Stimulated activated effector memory CD8-positive, alpha-beta T cell treated with anti-CD3 and anti-CD28 coated beads, Interleukin-12 subunit alpha, Interleukin-12 subunit beta, amount 100 ng/mL, for 72 hours (primary cell): Measurements from ENCODE around the gene BRPF1.

Experiments used
- ATAC-seq: fragments of 150-1000 bp; cut with Tn5 transposase; 2 replicates; pipeline ENCODE4 v1.10.0; 2021
- DNase-seq, 2 donors: peaks; one replicate each; pipeline ENCODE4 v3.0.0; 2021 to 2022; ENCODE audit warnings: low spot score in 2 of 2
- H3K27ac Mint-ChIP-seq: one replicate; pipeline ENCODE4 v1.8.0; 2022; ENCODE audit warnings: mild to moderate bottlenecking, mixed read lengths
- H3K36me3 Mint-ChIP-seq: one replicate; pipeline ENCODE4 v1.8.0; 2022; ENCODE audit warnings: mild to moderate bottlenecking, mixed read lengths
- H3K4me1 Mint-ChIP-seq: one replicate; pipeline ENCODE4 v1.8.0; 2022; ENCODE audit warnings: mixed read lengths
- H3K4me3 Mint-ChIP-seq: one replicate; pipeline ENCODE4 v1.8.0; 2022; ENCODE audit warnings: mild to moderate bottlenecking, mixed read lengths
- H3K9me3 Mint-ChIP-seq: one replicate; pipeline ENCODE4 v1.8.0; 2022; ENCODE audit warnings: mixed read lengths

The BRPF1 gene

DNA sequence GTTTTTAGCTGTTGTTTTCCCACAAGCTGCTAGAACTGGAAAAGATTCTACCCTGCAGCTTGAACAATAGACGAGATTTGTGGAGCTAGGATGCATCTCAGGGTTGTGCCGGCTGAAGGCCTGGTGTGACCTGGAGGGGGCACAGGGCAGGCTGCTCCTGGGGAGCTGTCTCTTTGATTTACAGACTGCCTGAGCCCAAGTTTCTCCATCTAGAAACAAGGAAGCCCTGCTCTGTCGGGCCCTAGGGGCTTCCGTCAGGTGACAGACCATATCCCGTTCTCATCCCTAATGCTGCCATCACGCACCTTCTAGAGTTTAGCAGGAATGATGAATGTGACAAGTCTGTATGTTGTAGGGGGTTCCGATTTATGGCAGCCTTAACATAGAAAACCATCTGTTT lies 35.8 kb upstream of the BRPF1 start:
- H3K36me3 Mint-ChIP-seq: peaks cover 56% of the 10 kb centered on the region

DNA sequence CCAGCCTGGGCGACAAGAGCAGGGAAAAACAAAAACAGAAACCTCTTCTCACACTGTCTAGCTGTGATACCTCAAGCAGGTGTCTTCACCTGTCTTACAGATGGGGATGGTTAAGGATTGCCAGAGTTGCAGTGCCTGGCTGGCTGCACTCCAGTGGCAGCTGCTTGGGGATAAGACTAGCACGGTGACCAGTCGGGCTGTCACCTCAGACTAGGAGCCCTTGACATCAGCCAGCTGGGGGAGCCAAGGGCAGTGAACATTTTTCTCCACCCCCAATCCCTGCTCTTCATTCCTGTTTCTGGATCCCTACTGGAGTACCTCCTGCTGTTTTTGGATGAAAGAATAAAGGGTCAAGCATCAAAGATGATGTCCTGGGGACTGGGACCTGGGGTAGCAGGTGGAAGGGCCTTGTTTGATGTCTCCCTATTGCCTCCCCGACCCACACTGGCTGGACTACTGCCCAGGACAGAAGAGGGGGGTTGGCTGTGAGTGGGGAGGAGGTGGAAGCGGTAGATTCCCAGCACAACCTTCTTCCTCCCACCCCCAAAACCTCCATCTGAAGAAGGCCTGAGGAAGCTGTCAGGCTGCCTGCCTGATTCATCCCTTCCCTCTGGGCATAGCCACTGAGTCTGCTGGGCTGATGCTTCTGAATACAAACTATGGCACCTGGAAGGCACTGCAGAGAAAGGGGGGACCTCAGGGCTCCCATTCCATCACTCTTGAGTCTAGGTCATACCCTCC lies 34.9 kb upstream of the BRPF1 start:
- H3K4me1 Mint-ChIP-seq: no peaks in the 10 kb centered on the region
- no peaks in the 10 kb centered on the region for H3K9me3 Mint-ChIP-seq
- no peak overlapping the region for H3K4me3 Mint-ChIP-seq
- H3K36me3 Mint-ChIP-seq: peaks cover 58% of the 10 kb centered on the region
- no peak overlapping the region for H3K27ac Mint-ChIP-seq
- no peak for ATAC-seq
- no peak for DNase-seq

More for the DNA sequence above, 35.8 kb upstream of the BRPF1 start:
- H3K4me1 Mint-ChIP-seq: no peaks in the 10 kb centered on the region
- peak overlapping the region; percentile 26 for H3K27ac Mint-ChIP-seq
- H3K9me3 Mint-ChIP-seq: no peaks in the 10 kb centered on the region
- no peak for ATAC-seq
- no peak for DNase-seq
- H3K4me3 Mint-ChIP-seq: no peak overlapping the region

DNA sequence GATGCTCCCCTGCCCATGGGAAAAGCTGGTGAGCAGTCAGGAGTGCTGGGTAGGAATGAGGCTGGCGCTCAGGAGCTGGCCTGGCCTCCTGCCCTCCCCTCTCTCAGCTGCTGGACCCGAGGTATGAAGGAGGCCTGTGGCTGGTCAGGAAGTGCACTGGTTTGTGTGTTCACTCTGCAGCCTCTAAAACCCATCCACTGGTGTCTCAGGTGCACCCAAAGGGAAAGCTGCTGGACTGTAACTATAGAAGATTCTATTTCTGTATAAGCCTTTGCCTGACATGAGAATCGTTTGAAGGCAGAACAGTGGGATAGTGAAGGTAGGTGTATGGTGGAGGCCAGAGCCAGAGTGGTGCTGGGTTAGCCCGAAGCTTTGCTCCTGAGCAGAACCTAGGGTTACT lies 33.6 kb upstream of the BRPF1 start:
- peaks cover 59% of the 10 kb centered on the region for H3K36me3 Mint-ChIP-seq
- H3K4me3 Mint-ChIP-seq: no peak overlapping the region
- peak overlapping the region; percentile 58 for H3K27ac Mint-ChIP-seq
- DNase-seq: no peak
- ATAC-seq: no peak
- no peaks in the 10 kb centered on the region for H3K9me3 Mint-ChIP-seq
- no peaks in the 10 kb centered on the region for H3K4me1 Mint-ChIP-seq

DNA sequence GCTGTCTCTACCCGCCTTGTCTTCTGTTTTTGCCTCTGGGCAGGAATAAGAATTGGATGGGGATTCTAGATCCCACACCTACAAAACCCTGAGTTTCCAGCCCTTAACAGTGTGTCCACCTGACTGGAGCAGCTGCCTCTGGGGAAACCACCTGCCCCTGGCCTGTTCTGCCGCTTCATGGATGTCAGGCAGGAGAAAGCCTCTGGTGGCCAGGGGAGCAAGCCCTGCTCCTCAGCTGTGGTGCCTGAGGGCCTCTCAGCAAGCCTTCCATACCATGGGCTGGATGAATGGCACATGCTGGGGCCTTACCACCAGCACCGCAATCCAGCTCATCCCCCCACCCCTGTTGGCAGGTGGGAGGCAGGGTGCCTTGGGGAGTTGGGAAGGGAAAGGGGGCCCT lies 33.2 kb upstream of the BRPF1 start:
- DNase-seq: no peak
- no peak overlapping the region for H3K4me3 Mint-ChIP-seq
- no peak overlapping the region for H3K27ac Mint-ChIP-seq
- no peaks in the 10 kb centered on the region for H3K9me3 Mint-ChIP-seq
- no peaks in the 10 kb centered on the region for H3K4me1 Mint-ChIP-seq
- peaks cover 58% of the 10 kb centered on the region for H3K36me3 Mint-ChIP-seq
- no peak for ATAC-seq

DNA sequence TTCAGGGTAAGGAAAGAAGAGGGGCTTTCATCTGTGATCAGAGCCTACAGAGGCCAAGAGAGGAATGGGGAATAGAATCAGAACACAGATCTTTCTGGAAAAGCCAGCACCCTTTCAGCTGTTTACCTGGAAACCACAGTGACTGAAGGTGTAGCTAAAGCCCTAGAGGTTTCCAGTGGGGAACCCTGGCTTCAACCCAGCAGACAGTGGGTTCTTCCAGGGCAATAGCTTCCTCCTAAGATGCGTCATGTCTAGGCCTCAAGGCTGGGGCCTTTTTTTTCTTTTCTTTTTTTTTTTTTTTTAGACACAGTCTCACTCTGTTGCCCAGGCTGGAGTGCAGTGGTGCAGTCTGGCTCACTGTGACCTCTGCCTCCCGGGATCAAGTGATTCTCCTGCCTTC lies 31.0 kb upstream of the BRPF1 start:
- Mint-ChIP-seq H3K4me1 (peaks cover 13% of the 10 kb centered on the region), H3K36me3 (peaks cover 44% of the 10 kb centered on the region), H3K4me3 (no peak overlapping the region), H3K27ac (peak overlapping the region; percentile 16), H3K9me3 (no peaks in the 10 kb centered on the region)
- DNase-seq: no peak
- ATAC-seq: no peak

DNA sequence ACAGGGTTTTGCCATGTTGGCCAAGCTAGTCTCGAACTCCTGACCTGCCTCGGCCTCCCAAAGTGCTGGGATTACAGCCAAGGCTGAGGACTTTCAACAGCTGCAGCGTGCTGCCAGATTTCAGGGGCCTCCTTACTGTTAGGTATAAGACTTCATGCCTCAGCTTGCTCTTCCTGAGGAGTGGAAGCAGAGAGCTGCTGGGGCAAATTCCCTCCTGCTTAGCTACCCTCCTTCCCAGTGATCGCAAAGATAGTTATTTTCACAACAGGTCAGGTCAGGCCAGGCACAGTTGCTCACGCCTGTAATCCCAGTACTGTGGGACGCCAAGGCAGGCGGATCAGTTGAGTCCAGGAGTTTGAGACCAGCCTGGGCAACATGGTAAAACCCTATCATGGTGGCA lies 30.5 kb upstream of the BRPF1 start:
- H3K36me3 Mint-ChIP-seq: peaks cover 39% of the 10 kb centered on the region
- peaks cover 15% of the 10 kb centered on the region for H3K4me1 Mint-ChIP-seq
- no peak overlapping the region for H3K4me3 Mint-ChIP-seq
- H3K9me3 Mint-ChIP-seq: no peaks in the 10 kb centered on the region
- ATAC-seq: no peak
- peak overlapping the region; percentile 16 for H3K27ac Mint-ChIP-seq
- DNase-seq: no peak

DNA sequence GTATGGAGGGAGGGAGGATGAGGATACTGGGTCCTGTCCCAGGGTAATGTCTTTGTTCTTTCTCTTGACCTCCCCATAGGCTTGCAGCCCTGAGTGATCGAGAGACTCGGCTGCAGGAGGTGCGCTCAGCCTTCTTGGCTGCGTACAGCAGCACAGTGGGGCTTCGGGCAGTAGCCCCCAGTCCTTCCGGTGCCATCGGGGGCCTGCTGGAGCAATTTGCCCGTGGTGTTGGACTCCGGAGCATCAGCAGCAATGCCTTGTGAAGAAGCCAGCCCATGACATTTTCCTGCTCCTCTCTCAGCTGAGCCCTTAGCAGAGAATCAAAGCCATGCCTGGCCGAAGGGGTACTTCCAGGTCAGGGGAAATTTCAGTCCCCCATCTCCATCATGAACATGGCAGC lies 29.8 kb upstream of the BRPF1 start:
- ATAC-seq: no peak
- Mint-ChIP-seq H3K4me3 (no peak overlapping the region), H3K4me1 (peaks cover 15% of the 10 kb centered on the region), H3K27ac (no peak overlapping the region), H3K9me3 (no peaks in the 10 kb centered on the region), H3K36me3 (peaks cover 36% of the 10 kb centered on the region)
- DNase-seq: no peak

DNA sequence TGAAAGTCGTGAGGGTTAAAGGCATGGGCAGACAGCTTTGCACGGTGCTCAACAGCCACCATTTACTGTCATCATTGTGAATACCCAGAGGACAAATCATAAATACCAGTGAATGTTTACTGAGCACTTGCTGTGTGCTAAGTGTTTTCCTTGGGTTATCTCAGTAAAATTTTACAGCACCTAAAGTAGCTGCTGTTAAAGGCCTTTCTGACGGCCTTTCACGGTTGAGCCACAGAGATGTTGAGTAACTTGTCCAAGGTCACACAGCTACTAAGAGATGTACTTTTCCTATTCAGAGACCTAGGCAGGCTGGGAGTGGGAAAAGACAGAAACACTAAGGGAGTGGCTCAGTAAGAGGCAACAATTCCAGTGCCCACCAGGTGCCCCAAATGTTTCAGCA lies 28.3 kb upstream of the BRPF1 start:
- Mint-ChIP-seq H3K4me3 (peak overlapping the region; percentile 40), H3K36me3 (peaks cover 30% of the 10 kb centered on the region)
- ATAC-seq: no peak

DNA sequence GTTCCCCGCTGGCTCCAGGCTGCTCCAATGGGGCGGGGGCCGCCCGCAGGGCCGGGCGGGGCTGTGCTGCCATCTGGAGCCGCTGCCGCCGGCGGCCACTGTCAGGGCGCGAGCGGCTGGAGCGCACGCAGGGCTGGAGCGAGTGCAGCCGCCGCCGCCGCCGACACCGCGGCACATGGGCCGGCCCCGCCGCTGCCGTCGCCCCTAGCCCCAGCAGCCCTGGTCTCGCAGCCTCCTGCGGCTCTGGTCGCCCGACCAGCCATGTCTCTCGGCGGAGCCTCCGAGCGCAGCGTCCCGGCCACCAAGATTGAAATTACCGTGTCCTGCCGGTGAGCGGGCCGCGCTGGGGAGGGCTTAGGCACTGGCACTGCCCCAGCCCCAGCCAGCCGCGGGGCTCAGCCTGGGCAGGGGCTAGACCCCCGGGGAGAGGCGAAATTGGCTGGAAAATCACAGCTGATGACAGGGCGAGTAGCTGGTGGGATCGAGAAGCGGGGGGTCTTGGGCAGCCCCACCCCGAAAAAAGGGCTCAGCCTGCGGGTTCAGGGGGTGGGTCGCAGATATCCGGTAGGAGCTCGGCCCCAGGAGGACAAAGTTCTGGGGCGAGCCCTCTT lies 27.7 kb upstream of the BRPF1 start, which contains the start of gene CPNE9:
CPNE9 (plus strand) TSS at position 98 of the 611 bp plus-strand sequence; CDS start at position 262, 164 bp downstream.
- no peaks in the 10 kb centered on the region for H3K9me3 Mint-ChIP-seq
- ATAC-seq (peak; percentile 49), DNase-seq (no peak)
- H3K36me3 Mint-ChIP-seq: peaks cover 26% of the 10 kb centered on the region
- H3K4me1 Mint-ChIP-seq: peaks cover 15% of the 10 kb centered on the region
- H3K27ac Mint-ChIP-seq: no peak within 1 kb of the TSS
- H3K4me3 Mint-ChIP-seq: peak within 1 kb of the TSS; percentile 40

More for the DNA sequence above, 28.3 kb upstream of the BRPF1 start:
- H3K9me3 Mint-ChIP-seq: no peaks in the 10 kb centered on the region
- DNase-seq: no peak
- peaks cover 15% of the 10 kb centered on the region for H3K4me1 Mint-ChIP-seq
- H3K27ac Mint-ChIP-seq: no peak overlapping the region

DNA sequence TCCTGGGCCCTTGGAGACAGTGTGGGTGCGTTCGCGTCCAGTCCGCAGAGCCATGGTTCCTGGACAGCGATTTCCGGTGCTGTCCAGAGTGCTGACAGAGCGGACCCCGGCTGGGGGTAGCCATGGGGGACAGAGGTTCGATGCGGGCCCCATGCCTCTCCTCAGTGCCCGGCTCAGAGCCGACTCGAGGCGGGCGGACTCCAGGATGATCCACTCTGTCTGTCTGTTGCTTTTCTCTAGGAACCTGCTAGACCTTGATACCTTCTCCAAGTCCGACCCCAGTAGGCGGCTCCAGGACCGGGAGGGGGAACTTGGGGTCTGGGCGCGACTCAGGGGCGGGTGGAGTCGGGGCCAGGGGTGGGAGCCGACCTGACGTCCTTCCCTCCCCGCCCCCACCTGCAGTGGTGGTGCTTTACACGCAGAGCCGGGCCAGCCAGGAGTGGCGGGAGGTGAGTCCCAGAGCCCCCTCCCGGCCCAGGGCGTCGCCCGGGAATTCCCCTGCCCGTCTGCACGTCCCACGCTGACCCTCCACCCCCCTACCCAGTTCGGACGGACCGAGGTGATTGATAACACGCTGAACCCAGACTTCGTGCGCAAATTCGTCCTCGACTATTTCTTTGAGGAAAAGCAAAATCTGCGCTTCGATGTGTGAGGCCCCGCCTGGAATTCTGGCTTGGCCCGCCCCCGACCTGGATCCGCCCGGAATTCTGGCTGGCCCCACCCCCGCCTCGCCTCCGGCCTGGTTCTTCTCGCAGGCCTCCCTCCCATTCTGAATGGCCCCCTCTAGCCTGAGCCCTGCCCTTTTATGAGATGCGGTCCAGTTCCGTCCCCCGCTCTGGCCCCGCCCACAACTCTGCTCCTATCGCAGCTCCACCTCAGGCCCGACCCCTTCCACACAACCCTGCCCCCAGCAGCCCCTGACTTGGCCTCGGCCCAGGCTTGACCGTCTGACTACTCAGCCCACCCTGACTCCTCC lies 26.9 kb upstream of the BRPF1 start:
- DNase-seq: no peak
- Mint-ChIP-seq H3K9me3 (no peaks in the 10 kb centered on the region), H3K4me3 (peak overlapping the region; percentile 40)

DNA sequence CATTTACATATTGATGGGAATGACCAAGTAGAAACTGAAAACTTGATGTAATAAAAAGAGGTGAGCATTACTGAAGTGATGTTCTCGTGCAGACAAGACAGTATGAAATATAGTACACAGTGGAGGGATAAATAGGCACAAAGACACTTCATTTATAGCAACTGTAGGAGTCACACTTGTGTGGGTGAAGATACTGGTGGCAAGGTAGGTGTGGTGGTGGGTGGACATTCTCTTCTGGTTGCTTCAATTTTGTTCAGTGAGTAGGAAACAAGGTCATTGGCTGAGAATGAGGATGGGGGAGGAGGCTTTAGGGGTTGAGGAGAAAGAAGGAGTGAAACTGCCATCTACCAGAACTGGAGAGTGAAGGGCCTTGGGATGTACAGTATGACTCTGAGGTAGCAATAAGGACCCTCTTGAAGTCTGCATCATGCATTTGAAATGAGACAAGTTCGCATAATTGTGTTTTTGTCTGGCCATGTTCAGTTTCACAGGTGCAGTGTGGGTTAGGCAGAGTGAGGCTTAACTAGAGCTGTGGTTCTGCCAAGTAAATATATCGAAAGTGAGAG lies 21.3 kb upstream of the BRPF1 start:
- no peak overlapping the region for H3K27ac Mint-ChIP-seq
- ATAC-seq (peak; percentile 55), DNase-seq (no peak)
- no peaks in the 10 kb centered on the region for H3K36me3 Mint-ChIP-seq
- H3K9me3 Mint-ChIP-seq: no peaks in the 10 kb centered on the region
- no peak overlapping the region for H3K4me3 Mint-ChIP-seq
- peaks cover 5% of the 10 kb centered on the region for H3K4me1 Mint-ChIP-seq

More for the DNA sequence above, 26.9 kb upstream of the BRPF1 start:
- Mint-ChIP-seq H3K27ac (no peak overlapping the region), H3K4me1 (peaks cover 15% of the 10 kb centered on the region), H3K36me3 (peaks cover 23% of the 10 kb centered on the region)
- ATAC-seq: peak; percentile 43

DNA sequence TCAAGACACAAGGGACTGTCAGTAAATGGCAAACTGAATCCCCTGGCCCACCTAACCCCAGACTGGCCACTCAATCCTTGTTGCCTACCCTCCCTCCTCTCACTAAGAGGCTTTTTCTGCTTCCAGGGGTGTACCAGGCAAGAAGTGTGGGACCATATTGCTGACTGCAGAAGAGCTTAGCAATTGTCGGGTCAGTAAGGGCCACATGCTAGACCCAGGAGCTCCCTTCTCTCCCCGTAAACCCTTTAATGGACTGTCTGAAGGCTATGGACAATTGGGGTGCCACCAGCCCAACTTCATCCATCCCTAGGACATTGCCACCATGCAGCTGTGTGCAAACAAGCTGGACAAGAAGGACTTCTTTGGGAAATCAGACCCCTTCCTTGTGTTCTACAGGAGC lies 19.1 kb upstream of the BRPF1 start:
- Mint-ChIP-seq H3K4me3 (no peak overlapping the region), H3K4me1 (peaks cover 6% of the 10 kb centered on the region), H3K36me3 (no peaks in the 10 kb centered on the region), H3K9me3 (no peaks in the 10 kb centered on the region), H3K27ac (no peak overlapping the region)
- DNase-seq: no peak
- ATAC-seq: no peak

DNA sequence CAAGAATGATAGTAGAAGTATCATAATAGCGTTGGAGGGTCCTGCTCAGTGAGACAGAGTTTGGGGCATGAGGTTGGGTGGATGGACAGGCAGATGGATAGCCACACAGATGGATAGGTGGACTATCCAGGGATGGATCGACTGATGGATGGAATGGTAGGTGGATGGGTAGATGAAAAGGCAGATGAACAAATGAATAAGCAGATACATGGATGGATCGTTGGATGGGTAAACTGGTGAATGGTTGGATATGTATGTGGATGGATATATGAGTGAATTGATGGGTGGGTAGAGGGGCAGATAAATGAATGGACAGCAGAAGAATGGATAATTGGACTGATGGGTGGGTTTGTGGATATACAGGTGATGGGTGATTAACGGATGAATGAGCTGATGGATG lies 18.4 kb upstream of the BRPF1 start:
- Mint-ChIP-seq H3K27ac (no peak overlapping the region), H3K4me1 (peaks cover 6% of the 10 kb centered on the region), H3K36me3 (no peaks in the 10 kb centered on the region), H3K9me3 (no peaks in the 10 kb centered on the region), H3K4me3 (no peak overlapping the region)
- ATAC-seq (no peak), DNase-seq (no peak)

DNA sequence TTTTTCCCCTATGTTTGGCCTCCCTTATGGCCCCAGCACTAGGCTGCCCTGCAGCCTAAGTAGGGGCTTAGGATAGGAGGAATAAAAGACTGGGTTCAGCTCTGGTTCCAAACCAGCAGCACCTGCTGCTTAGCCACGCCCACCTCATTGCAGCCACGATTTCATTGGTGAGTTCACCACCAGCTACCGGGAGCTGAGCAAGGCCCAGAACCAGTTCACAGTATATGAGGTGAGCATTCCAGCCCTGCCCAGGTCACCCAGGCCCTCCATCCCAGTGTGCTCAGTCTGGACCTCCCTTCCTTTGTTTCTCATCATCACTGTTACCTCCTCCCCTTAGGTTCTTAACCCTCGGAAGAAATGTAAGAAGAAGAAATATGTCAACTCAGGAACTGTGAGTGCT lies 16.4 kb upstream of the BRPF1 start:
- Mint-ChIP-seq H3K4me3 (no peak overlapping the region), H3K27ac (no peak overlapping the region), H3K4me1 (peaks cover 6% of the 10 kb centered on the region), H3K9me3 (no peaks in the 10 kb centered on the region), H3K36me3 (no peaks in the 10 kb centered on the region)
- ATAC-seq (no peak), DNase-seq (no peak)
